ENCODE measurements around the gene ZNF770. TPM values are rescaled to one million over a fixed set of nuclear protein-coding genes. Genes with fewer than 3 reads are reported as not detected.

The ZNF770 gene
- total and polyA plus RNA-seq, 9 of the 15 experiments (the other 6 are each of a cell fraction or from before 2014, with no cell fraction given), result 3.4 to 50.8 (median 40.3) TPM

DNA sequence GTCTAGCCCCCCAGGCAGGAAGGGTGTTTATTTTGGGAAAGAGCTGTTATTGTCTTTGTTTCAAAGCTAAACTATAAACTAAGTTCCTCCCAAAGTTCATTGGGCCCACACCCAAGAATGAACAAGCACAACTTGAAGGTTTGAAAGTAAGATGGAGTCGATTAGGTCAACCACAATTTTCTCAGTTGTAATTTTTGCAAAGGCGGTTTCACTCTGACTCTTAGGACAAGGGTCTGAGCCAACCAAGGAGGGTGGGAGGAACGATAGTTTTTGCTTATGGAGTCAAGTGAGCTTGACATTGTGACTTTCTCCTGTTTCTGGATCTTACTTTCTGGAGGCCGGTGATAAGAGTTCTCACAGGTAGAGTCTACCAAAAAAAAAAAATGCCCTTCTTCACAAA lies 5.8 kb upstream of the ZNF770 start (continued):
- TF ChIP-seq, protein P1, sequence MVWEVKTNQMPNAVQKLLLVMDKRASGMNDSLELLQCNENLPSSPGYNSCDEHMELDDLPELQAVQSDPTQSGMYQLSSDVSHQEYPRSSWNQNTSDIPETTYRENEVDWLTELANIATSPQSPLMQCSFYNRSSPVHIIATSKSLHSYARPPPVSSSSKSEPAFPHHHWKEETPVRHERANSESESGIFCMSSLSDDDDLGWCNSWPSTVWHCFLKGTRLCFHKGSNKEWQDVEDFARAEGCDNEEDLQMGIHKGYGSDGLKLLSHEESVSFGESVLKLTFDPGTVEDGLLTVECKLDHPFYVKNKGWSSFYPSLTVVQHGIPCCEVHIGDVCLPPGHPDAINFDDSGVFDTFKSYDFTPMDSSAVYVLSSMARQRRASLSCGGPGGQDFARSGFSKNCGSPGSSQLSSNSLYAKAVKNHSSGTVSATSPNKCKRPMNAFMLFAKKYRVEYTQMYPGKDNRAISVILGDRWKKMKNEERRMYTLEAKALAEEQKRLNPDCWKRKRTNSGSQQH (CRISPR knock-in tag; IDR thresholded peaks at IDR 0.05), result peak; percentile 69; the same call in 1 of the 2 replicates
- TF ChIP-seq, protein P2, sequence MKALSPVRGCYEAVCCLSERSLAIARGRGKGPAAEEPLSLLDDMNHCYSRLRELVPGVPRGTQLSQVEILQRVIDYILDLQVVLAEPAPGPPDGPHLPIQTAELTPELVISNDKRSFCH (CRISPR knock-in tag; IDR thresholded peaks at IDR 0.05), result peak; percentile 33; the same call in 1 of the 2 replicates
- TF ChIP-seq, protein P2 (tag; IDR thresholded peaks at IDR 0.05), result peak; percentile 97
- TF ChIP-seq, protein P3, sequence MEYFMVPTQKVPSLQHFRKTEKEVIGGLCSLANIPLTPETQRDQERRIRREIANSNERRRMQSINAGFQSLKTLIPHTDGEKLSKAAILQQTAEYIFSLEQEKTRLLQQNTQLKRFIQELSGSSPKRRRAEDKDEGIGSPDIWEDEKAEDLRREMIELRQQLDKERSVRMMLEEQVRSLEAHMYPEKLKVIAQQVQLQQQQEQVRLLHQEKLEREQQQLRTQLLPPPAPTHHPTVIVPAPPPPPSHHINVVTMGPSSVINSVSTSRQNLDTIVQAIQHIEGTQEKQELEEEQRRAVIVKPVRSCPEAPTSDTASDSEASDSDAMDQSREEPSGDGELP (CRISPR knock-in tag; IDR thresholded peaks at IDR 0.05; ENCODE audit: borderline replicate concordance), result no peak
- peak; percentile 81; the same call in 1 of the 2 replicates for TF ChIP-seq ILK (tag; IDR thresholded peaks at IDR 0.05; ENCODE audit: borderline replicate concordance, low read depth)
- TF ChIP-seq KDM1A (IDR thresholded peaks at IDR 0.05), result no peak
- TF ChIP-seq KLF1 (tag; IDR thresholded peaks at IDR 0.05), result no peak
- peak; percentile 93 for TF ChIP-seq PTTG1 (tag; IDR thresholded peaks at IDR 0.05; ENCODE audit: low read depth)
- peak; percentile 61; the same call in 1 of the 2 replicates for TF ChIP-seq E2F3 (CRISPR knock-in tag; IDR thresholded peaks at IDR 0.05)
- TF ChIP-seq EP300 (IDR thresholded peaks at IDR 0.05; ENCODE audit: low read length), result no peak
- TF ChIP-seq, protein P4, sequence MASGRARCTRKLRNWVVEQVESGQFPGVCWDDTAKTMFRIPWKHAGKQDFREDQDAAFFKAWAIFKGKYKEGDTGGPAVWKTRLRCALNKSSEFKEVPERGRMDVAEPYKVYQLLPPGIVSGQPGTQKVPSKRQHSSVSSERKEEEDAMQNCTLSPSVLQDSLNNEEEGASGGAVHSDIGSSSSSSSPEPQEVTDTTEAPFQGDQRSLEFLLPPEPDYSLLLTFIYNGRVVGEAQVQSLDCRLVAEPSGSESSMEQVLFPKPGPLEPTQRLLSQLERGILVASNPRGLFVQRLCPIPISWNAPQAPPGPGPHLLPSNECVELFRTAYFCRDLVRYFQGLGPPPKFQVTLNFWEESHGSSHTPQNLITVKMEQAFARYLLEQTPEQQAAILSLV (tag; IDR thresholded peaks at IDR 0.05), result peak; percentile 93
- TF ChIP-seq, protein P5, sequence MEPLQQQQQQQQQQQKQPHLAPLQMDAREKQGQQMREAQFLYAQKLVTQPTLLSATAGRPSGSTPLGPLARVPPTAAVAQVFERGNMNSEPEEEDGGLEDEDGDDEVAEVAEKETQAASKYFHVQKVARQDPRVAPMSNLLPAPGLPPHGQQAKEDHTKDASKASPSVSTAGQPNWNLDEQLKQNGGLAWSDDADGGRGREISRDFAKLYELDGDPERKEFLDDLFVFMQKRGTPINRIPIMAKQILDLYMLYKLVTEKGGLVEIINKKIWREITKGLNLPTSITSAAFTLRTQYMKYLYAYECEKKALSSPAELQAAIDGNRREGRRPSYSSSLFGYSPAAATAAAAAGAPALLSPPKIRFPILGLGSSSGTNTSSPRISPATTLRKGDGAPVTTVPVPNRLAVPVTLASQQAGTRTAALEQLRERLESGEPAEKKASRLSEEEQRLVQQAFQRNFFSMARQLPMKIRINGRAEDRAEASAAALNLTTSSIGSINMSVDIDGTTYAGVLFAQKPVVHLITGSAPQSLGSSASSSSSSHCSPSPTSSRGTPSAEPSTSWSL (CRISPR knock-in tag; IDR thresholded peaks at IDR 0.05; ENCODE audit: borderline replicate concordance), result no peak
- TF ChIP-seq, protein P6, sequence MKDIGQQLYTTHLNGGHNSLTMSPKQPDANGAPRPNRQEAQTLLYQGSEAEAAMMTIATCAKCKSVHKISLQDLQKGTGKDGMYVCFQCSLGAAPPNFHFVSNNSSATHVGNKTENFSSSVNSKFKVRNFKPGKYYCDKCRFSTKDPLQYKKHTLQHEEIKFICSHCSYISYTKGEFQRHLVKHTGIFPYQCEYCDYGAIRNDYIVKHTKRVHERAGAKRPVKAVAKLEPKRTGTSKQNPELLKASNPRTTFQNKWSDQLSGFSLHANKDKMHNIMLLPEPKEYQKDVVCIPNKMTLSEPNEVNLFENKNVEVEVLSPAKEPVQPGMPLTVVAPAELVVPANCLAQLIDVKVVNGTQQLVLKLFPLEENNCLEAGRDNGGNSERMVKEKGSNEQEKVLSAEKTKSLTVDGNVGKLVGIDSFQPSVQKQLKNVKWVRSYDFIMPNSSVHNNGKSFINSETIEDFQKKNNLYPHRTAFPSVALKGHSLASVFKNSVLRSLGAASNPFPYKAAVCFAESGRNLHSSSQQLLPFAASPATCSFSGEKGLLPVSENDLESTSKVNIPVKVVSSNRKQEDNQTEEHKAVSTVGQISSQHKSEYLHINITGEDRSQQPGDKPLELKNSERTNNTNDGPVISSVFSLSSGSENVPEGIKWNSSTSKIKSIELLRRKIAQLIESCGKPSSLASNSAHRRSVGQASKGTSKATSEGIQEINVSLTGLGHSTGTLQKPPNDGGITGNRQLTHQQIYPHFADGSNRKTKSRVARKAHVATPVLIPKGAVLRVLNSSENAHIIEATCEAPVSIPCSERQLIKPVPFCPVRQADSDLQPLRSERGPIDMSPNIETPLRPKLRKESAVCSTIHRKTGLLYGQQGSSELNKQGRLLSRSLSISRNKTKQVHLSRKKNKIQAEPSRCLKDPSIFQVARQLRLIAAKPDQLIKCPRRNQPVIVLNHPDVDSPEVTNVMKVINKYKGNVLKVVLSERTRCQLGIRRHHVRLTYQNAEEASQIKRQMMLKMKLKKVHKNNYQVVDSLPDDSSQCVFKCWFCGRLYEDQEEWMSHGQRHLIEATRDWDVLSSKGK (CRISPR knock-in tag; IDR thresholded peaks at IDR 0.05), result no peak
- TF ChIP-seq, protein P7, sequence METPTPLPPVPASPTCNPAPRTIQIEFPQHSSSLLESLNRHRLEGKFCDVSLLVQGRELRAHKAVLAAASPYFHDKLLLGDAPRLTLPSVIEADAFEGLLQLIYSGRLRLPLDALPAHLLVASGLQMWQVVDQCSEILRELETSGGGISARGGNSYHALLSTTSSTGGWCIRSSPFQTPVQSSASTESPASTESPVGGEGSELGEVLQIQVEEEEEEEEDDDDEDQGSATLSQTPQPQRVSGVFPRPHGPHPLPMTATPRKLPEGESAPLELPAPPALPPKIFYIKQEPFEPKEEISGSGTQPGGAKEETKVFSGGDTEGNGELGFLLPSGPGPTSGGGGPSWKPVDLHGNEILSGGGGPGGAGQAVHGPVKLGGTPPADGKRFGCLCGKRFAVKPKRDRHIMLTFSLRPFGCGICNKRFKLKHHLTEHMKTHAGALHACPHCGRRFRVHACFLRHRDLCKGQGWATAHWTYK (CRISPR knock-in tag; IDR thresholded peaks at IDR 0.05), result peak; percentile 91
- TF ChIP-seq, protein P8, sequence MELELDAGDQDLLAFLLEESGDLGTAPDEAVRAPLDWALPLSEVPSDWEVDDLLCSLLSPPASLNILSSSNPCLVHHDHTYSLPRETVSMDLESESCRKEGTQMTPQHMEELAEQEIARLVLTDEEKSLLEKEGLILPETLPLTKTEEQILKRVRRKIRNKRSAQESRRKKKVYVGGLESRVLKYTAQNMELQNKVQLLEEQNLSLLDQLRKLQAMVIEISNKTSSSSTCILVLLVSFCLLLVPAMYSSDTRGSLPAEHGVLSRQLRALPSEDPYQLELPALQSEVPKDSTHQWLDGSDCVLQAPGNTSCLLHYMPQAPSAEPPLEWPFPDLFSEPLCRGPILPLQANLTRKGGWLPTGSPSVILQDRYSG (tag; conservative IDR thresholded peaks at IDR 0.05; ENCODE audit: low read depth), result peak; percentile 92

Data from K562 (cell line).